ENCODE results near the gene METTL23. TPM values are rescaled to one million over a fixed set of nuclear protein-coding genes. Genes with fewer than 3 reads are reported as not detected.
"Not testable (repeated sequence)": the region's sequence is repeated elsewhere in the genome, so short reads cannot be mapped to it uniquely, and the experiment has no call there.

Gene METTL23
- total and polyA plus RNA-seq, 7 experiments from 2014 or later: 39.6 to 152 (median 73.8) TPM

- Histone ChIP-seq H3K9me3 (ENCODE audit: control insufficient read depth in 2 of 3, low read length in 3 of 3) (no peaks in the 10 kb centered on the region), H3K27me3 (ENCODE audit: control insufficient read depth in 2 of 2, insufficient read depth in 2 of 2, low read length in 2 of 2) (no peaks in the 10 kb centered on the region), H3K36me3 (ENCODE audit: control insufficient read depth in 2 of 3, insufficient read depth in 3 of 3, low read length in 3 of 3) (no peaks in the 10 kb centered on the region), H3K4me1 (ENCODE audit: control insufficient read depth in 2 of 2, insufficient read depth in 2 of 2, low read length in 2 of 2) (peaks cover 2 to 5% of the 10 kb centered on the region in 2 donors), H3K27ac (ENCODE audit: low read depth, low read length) (no peak overlapping the region), H3K4me3 (ENCODE audit: low read length) (no peak overlapping the region)
- intact Hi-C loops (cut with micrococcal nuclease): no loop called here
- Mint-ChIP-seq H3K36me3 (peaks cover 0 to 4% (median 0%) of the 10 kb centered on the region in 5 donors), H3K4me3 (peak overlapping the region in 8 of 10 donors; percentile 6 to 82 (median 56)), H3K9me3 (no peaks in the 10 kb centered on the region), H3K4me1 (peaks cover 1 to 30% (median 11%) of the 10 kb centered on the region in 7 donors), H3K27me3 (peaks cover 0 to 13% (median 0%) of the 10 kb centered on the region in 5 donors), H3K27ac (no peak overlapping the region)
- no peak for DNase-seq
- ATAC-seq: no peak
- CTCF ChIA-PET: interaction anchor here (0.6 kb wide), 1 partner anchor 89 kb away, joined by 3 read pairs; no protein-coding TSS in a partner anchor
- POLR2A ChIA-PET: interaction anchor here (0.5 kb wide), 1 partner anchor 58 kb away, joined by 3 read pairs; no protein-coding TSS in a partner anchor
Observed at GRCh38 chr17:76707985-76708807, 18.4 kb upstream of the METTL23 start.

- no peak overlapping the region for H3K4me3 ChIP-seq (ENCODE audit: low read length)
- Mint-ChIP-seq H3K4me1 (peaks cover 8 to 41% (median 22%) of the 10 kb centered on the region in 7 donors), H3K27ac (peak overlapping the region in 4 of 9 donors; percentile 4 to 74 (median 54)), H3K27me3 (peaks cover 0 to 13% (median 0%) of the 10 kb centered on the region in 5 donors), H3K36me3 (peaks cover 0 to 4% (median 0%) of the 10 kb centered on the region in 5 donors), H3K4me3 (peak overlapping the region; percentile 52 to 84 (median 71)), H3K9me3 (no peaks in the 10 kb centered on the region)
- DNase-seq (no peak), ATAC-seq (no peak)
- intact Hi-C loops (cut with micrococcal nuclease): no loop called here
- peaks cover 6 to 9% of the 10 kb centered on the region in 2 donors for H3K4me1 ChIP-seq (ENCODE audit: control insufficient read depth in 2 of 2, insufficient read depth in 2 of 2, low read length in 2 of 2)
- peaks cover 0 to 6% (median 0%) of the 10 kb centered on the region in 3 experiments for H3K36me3 ChIP-seq (ENCODE audit: control insufficient read depth in 2 of 3, insufficient read depth in 3 of 3, low read length in 3 of 3)
- ChIA-PET CTCF (interaction anchor here (0.8 kb wide), 1 partner anchor 186 kb away, joined by 3 read pairs; no protein-coding TSS in a partner anchor), POLR2A (interaction anchor here (0.7 to 1.6 kb wide), 5 partner anchors 16 to 51 kb away, joined by 3 read pairs; partner anchors contain the start of gene JMJD6)
- H3K27me3 ChIP-seq (ENCODE audit: control insufficient read depth in 2 of 2, insufficient read depth in 2 of 2, low read length in 2 of 2): no peaks in the 10 kb centered on the region
- H3K27ac ChIP-seq (ENCODE audit: low read depth, low read length): no peak overlapping the region
- H3K9me3 ChIP-seq (ENCODE audit: control insufficient read depth in 2 of 3, low read length in 3 of 3): no peaks in the 10 kb centered on the region
Observed at GRCh38 chr17:76709077-76709950, 17.3 kb upstream of the METTL23 start.

- DNase-seq; H3K9me3 ChIP-seq (ENCODE audit: control insufficient read depth in 2 of 3, low read length in 3 of 3); H3K36me3 Mint-ChIP-seq; H3K27me3 ChIP-seq (ENCODE audit: control insufficient read depth in 2 of 2, insufficient read depth in 2 of 2, low read length in 2 of 2); H3K9me3 Mint-ChIP-seq; H3K36me3 ChIP-seq (ENCODE audit: control insufficient read depth in 2 of 3, insufficient read depth in 3 of 3, low read length in 3 of 3); H3K4me3 ChIP-seq (ENCODE audit: low read length); H3K27ac ChIP-seq (ENCODE audit: low read depth, low read length): not testable (repeated sequence)
- H3K27me3 Mint-ChIP-seq: peaks cover 0 to 13% (median 0%) of the 10 kb centered on the region in 5 donors
- intact Hi-C loops (cut with micrococcal nuclease): loop anchor here in 1 of 2 donors (1.0 kb wide), 1 partner anchor 39 kb away; no protein-coding TSS in a partner anchor
- POLR2A ChIA-PET: interaction anchor here (0.9 to 1.6 kb wide), 4 partner anchors 16 to 52 kb away, joined by 3 read pairs; partner anchors contain the start of gene JMJD6
- CTCF ChIA-PET: interaction anchor here (0.8 kb wide), 1 partner anchor 187 kb away, joined by 3 read pairs; no protein-coding TSS in a partner anchor
- H3K4me1 Mint-ChIP-seq: peaks cover 12 to 48% (median 29%) of the 10 kb centered on the region in 7 donors
- peak; percentile 25 for ATAC-seq
- H3K4me1 ChIP-seq (ENCODE audit: control insufficient read depth in 2 of 2, insufficient read depth in 2 of 2, low read length in 2 of 2): peaks cover 11 to 15% of the 10 kb centered on the region in 2 donors
- H3K27ac Mint-ChIP-seq: peak overlapping the region in 2 of 9 donors; percentile 4 to 74
- H3K4me3 Mint-ChIP-seq: peak overlapping the region; percentile 49 to 84 (median 71)
Observed at GRCh38 chr17:76709951-76710862, 16.4 kb upstream of the METTL23 start.

GRCh38 chr17:76710863-76711611 is 15.6 kb upstream of the METTL23 start, which contains the start of gene MXRA7:
TSS of gene MXRA7 (minus strand) at chr17:76710965. CDS start at chr17:76710946, 19 bp downstream.
- ChIA-PET CTCF (interaction anchor here (0.9 to 4.9 kb wide), 4 partner anchors 12 to 345 kb away, joined by 3 to 35 read pairs (median 12); partner anchors contain the start of genes JMJD6 and METTL23), POLR2A (interaction anchor here (0.6 to 1.8 kb wide), 4 partner anchors 15 to 39 kb away, joined by 3 to 7 read pairs (median 4); partner anchors contain the start of gene JMJD6)
- no peaks in the 10 kb centered on the region for H3K9me3 Mint-ChIP-seq
- ATAC-seq (peak; percentile 80), DNase-seq (peak in 4 of 9 donors; percentile 39 to 78 (median 44))
- H3K4me1 ChIP-seq (ENCODE audit: control insufficient read depth in 2 of 2, insufficient read depth in 2 of 2, low read length in 2 of 2): peaks cover 14 to 21% of the 10 kb centered on the region in 2 donors
- no peak within 1 kb of the TSS for H3K27ac ChIP-seq (ENCODE audit: low read depth, low read length)
- peaks cover 19 to 57% (median 33%) of the 10 kb centered on the region in 7 donors for H3K4me1 Mint-ChIP-seq
- H3K4me3 ChIP-seq (ENCODE audit: low read length): no peak within 1 kb of the TSS
- peak within 1 kb of the TSS in 5 of 9 donors; percentile 4 to 74 (median 52) for H3K27ac Mint-ChIP-seq
- intact Hi-C loops (cut with micrococcal nuclease): loop anchor here in 1 of 2 donors (1.0 kb wide), 1 partner anchor 40 kb away; no protein-coding TSS in a partner anchor
- no peaks in the 10 kb centered on the region for H3K9me3 ChIP-seq (ENCODE audit: control insufficient read depth in 2 of 3, low read length in 3 of 3)
- no peaks in the 10 kb centered on the region for H3K27me3 ChIP-seq (ENCODE audit: control insufficient read depth in 2 of 2, insufficient read depth in 2 of 2, low read length in 2 of 2)
- H3K4me3 Mint-ChIP-seq: peak within 1 kb of the TSS; percentile 61 to 84 (median 76)
- peaks cover 0 to 13% (median 0%) of the 10 kb centered on the region in 5 donors for H3K27me3 Mint-ChIP-seq
- peaks cover 0 to 16% (median 0%) of the 10 kb centered on the region in 3 experiments for H3K36me3 ChIP-seq (ENCODE audit: control insufficient read depth in 2 of 3, insufficient read depth in 3 of 3, low read length in 3 of 3)
- H3K36me3 Mint-ChIP-seq: peaks cover 0 to 13% (median 4%) of the 10 kb centered on the region in 5 donors

GRCh38 chr17:76712321-76712720 is 14.3 kb upstream of the METTL23 start:
- H3K36me3 Mint-ChIP-seq: peaks cover 0 to 17% (median 4%) of the 10 kb centered on the region in 5 donors
- H3K27me3 Mint-ChIP-seq: peaks cover 0 to 13% (median 0%) of the 10 kb centered on the region in 5 donors
- peaks cover 0 to 29% (median 2%) of the 10 kb centered on the region in 3 experiments for H3K36me3 ChIP-seq (ENCODE audit: control insufficient read depth in 2 of 3, insufficient read depth in 3 of 3, low read length in 3 of 3)
- H3K9me3 Mint-ChIP-seq; DNase-seq; H3K9me3 ChIP-seq (ENCODE audit: control insufficient read depth in 2 of 3, low read length in 3 of 3); H3K4me3 ChIP-seq (ENCODE audit: low read length); ATAC-seq; H3K27ac Mint-ChIP-seq; H3K27me3 ChIP-seq (ENCODE audit: control insufficient read depth in 2 of 2, insufficient read depth in 2 of 2, low read length in 2 of 2); H3K4me3 Mint-ChIP-seq; H3K27ac ChIP-seq (ENCODE audit: low read depth, low read length): not testable (repeated sequence)
- POLR2A ChIA-PET: interaction anchor here (0.7 to 1.8 kb wide), 4 partner anchors 23 to 183 kb away, joined by 3 to 7 read pairs (median 4); no protein-coding TSS in a partner anchor
- intact Hi-C loops (cut with micrococcal nuclease): loop anchor here in 1 of 2 donors (2.0 kb wide), 1 partner anchor 344 kb away; no protein-coding TSS in a partner anchor
- peaks cover 14 to 32% of the 10 kb centered on the region in 2 donors for H3K4me1 ChIP-seq (ENCODE audit: control insufficient read depth in 2 of 2, insufficient read depth in 2 of 2, low read length in 2 of 2)
- H3K4me1 Mint-ChIP-seq: peaks cover 27 to 62% (median 37%) of the 10 kb centered on the region in 7 donors
- CTCF ChIA-PET: interaction anchor here (0.9 to 4.9 kb wide), 5 partner anchors 11 to 155 kb away, joined by 3 to 35 read pairs (median 15); partner anchors contain the start of genes JMJD6 and METTL23

Data from naive thymus-derived CD4-positive, alpha-beta T cell (primary cell).